K562 (cell line): ENCODE data around the gene CMBL. TPM values are rescaled to one million over a fixed set of nuclear protein-coding genes. Genes with fewer than 3 reads are reported as not detected.
A peak's percentile ranks its signal among the peaks of the same experiment; 100 is the strongest.

Source experiments
- ATAC-seq: fragments of 200-7000 bp; cut with Tn5 transposase; 3 replicates; pipeline ENCODE4 v1.9.1; 2020; ENCODE audit warnings: moderate library complexity
- BruUV-seq: library from RNA; stranded (reverse); fragments of 400-500 nt; replicated peaks from 2 replicates; lab custom pipeline; 2021; lab: Mats Ljungman, UMichigan
- CTCF ChIA-PET: fragments of 300-600 bp; formaldehyde crosslinking; extraction: SDS; loops from one replicate; lab custom pipeline; 2021; ENCODE audit warnings: low intra/inter-chr PET ratio; lab: Yijun Ruan, JAX
- POLR2A ChIA-PET: fragments of 300-600, 350-650 bp; sonication (Branson Sonifier 250); formaldehyde crosslinking; extraction: SDS; loops from one replicate; lab custom pipeline; 2021; ENCODE audit warnings: antibody characterized with exemption, inconsistent platforms; lab: Yijun Ruan, JAX
- DNase-seq, 4 experiments: peaks; one replicate each; pipeline versions ENCODE4 v3.0.0 to v3.0.0-alpha.2; 2011 to 2018; ENCODE audit warnings: low spot score in 3 of 4, mixed read lengths in 3 of 4; ENCODE audit errors: extremely low read depth in 1 of 4
- FAIRE-seq: peaks from 2 replicates; lab custom pipeline; 2011; peaks lifted over from hg19 to GRCh38; lab: Jason Lieb, UNC
- H2AFZ ChIP-seq: 2 replicates; pipeline ENCODE4 v1.6.0; 2011; ENCODE audit warnings: low read depth, low read length, control low read depth, inconsistent platforms
- H3K27ac ChIP-seq: fragments of 200-600 bp; 3 replicates; pipeline ENCODE4 v1.8.0; 2011; ENCODE audit warnings: low read depth, mild to moderate bottlenecking, control low read depth, inconsistent platforms, low read length, moderate library complexity, mixed read lengths; ENCODE audit errors: extremely low read depth
- H3K27me3 ChIP-seq, 2 experiments: fragments of 300-600 bp in 1 of 2; 2 replicates in 1 of 2; 3 replicates in 1 of 2; pipeline versions ENCODE4 v1.6.0 to v1.8.0; 2011; ENCODE audit warnings: inconsistent platforms in 2 of 2, low read length in 2 of 2, mild to moderate bottlenecking in 1 of 2, mixed read lengths in 1 of 2, moderate library complexity in 1 of 2; ENCODE audit not compliant: control insufficient read depth in 2 of 2, insufficient read depth in 2 of 2
- H3K36me3 ChIP-seq: fragments of 300-600 bp; 3 replicates; pipeline ENCODE4 v1.8.0; 2011; ENCODE audit warnings: mild to moderate bottlenecking, low read length, inconsistent platforms; ENCODE audit not compliant: control insufficient read depth, insufficient read depth
- H3K4me1 ChIP-seq, 2 experiments: fragments of 200-600 bp in 1 of 2; replicated peaks in 1 of 2; 2 replicates in 1 of 2; 3 replicates in 1 of 2; pipeline versions ENCODE4 v1.5.1 to v1.8.0; 2011; ENCODE audit warnings: inconsistent platforms in 2 of 2, low read length in 2 of 2, mild to moderate bottlenecking in 1 of 2, mixed read lengths in 1 of 2, moderate library complexity in 1 of 2; ENCODE audit not compliant: control insufficient read depth in 2 of 2, insufficient read depth in 2 of 2
- H3K4me2 ChIP-seq: 2 replicates; pipeline ENCODE4 v1.6.1; 2011; ENCODE audit warnings: low read length, control low read depth, inconsistent platforms, mixed read lengths; ENCODE audit not compliant: insufficient read depth
- H3K4me3 ChIP-seq: fragments of 200-600 bp; sonication (generic), shearing (Covaris generic); 2 replicates; pipeline ENCODE4 v1.5.1; 2016; ENCODE audit warnings: control low read depth, inconsistent platforms
- H3K79me2 ChIP-seq: fragments of 200-600 bp; 3 replicates; pipeline ENCODE4 v1.8.0; 2011; ENCODE audit warnings: low read length, inconsistent platforms; ENCODE audit not compliant: control insufficient read depth, insufficient read depth
- H3K9ac ChIP-seq, 2 experiments: 2 replicates each; pipeline versions ENCODE4 v1.6.0 to v1.6.1; 2011; ENCODE audit warnings: low read depth in 2 of 2, low read length in 2 of 2, control low read depth in 1 of 2, inconsistent platforms in 1 of 2, mild to moderate bottlenecking in 1 of 2, mixed read lengths in 1 of 2; ENCODE audit not compliant: insufficient read depth in 1 of 2
- H3K9me1 ChIP-seq: one replicate; pipeline ENCODE4 v1.6.0; 2011; ENCODE audit warnings: inconsistent platforms, mild to moderate bottlenecking, low read length, moderate library complexity; ENCODE audit not compliant: control insufficient read depth, insufficient read depth
- H3K9me3 ChIP-seq: replicated peaks from 2 replicates; pipeline ENCODE4 v1.5.1; 2011; ENCODE audit warnings: low read depth, low read length, inconsistent platforms; ENCODE audit not compliant: control insufficient read depth, insufficient read depth
- H4K20me1 ChIP-seq: replicated peaks from 2 replicates; pipeline ENCODE4 v1.6.1; 2011; ENCODE audit warnings: low read length, inconsistent platforms, mixed read lengths; ENCODE audit not compliant: control insufficient read depth, insufficient read depth
- ARID4B ChIP-seq: sonication (generic); formaldehyde crosslinking; IDR thresholded peaks from 2 replicates; pipeline ENCODE4 v1.8.0; 2022; ENCODE audit warnings: mild to moderate bottlenecking, missing genetic modification reagents
- DEAF1 ChIP-seq: fragments of 450-650 bp; formaldehyde crosslinking; IDR thresholded peaks from 2 replicates; pipeline ENCODE4 v1.4.0; 2020; ENCODE audit warnings: mild to moderate bottlenecking, moderate library complexity
- GABPB1 ChIP-seq: sonication (generic); formaldehyde crosslinking; IDR thresholded peaks from 2 replicates; pipeline ENCODE4 v1.8.0; 2022; ENCODE audit warnings: mild to moderate bottlenecking, missing genetic modification reagents
- KDM1A ChIP-seq, 2 experiments: fragments of 450-650 bp; IDR thresholded peaks; 2 replicates each; pipeline ENCODE4 v1.6.1; 2016; ENCODE audit warnings: mild to moderate bottlenecking in 2 of 2
- WGBS: fragments of 100-300 bp; shearing (Covaris generic); methylation state at CpG from one replicate; pipeline ENCODE4 v1.1.6; 2016; ENCODE audit warnings: low coverage, mixed read lengths; ENCODE audit not compliant: insufficient coverage; ENCODE audit errors: missing lambda C conversion rate; 5-methylcytosine and 5-hydroxymethylcytosine counted together
- in situ Hi-C: fragments of 300-500 bp; cut with MboI; formaldehyde crosslinking; loops from 4 replicates; pipeline ENCODE4 v1.15.0; 2018; ENCODE audit warnings: inconsistent platforms, mixed read lengths
- intact Hi-C: fragments of 100-400 bp; cut with micrococcal nuclease; formaldehyde crosslinking; loops from 2 replicates; pipeline ENCODE4 v1.14.2; 2022
- polyA plus RNA-seq, 8 experiments: library from polyadenylated mRNA; depleted of rRNA in 4 of 8; stranded (reverse) in 5 of 8; unstranded in 3 of 8; fragments of >200 nt; fragmentation: Nextera tagmentation in 2 of 8; fragmentation: Illumina TruSeq in 1 of 8; extraction: Ambion mirVana in 2 of 8; extraction: Trizol in 1 of 8; gene quantifications; 2 replicates each; pipeline versions ENCODE4 v1.2.1 to v1.2.3, GENCODE V29; 2011 to 2014; ENCODE audit warnings: inconsistent platforms in 1 of 8, missing spikeins in 1 of 8
- total RNA-seq, 7 experiments: library from RNA; depleted of rRNA in 6 of 7; stranded (reverse); fragments of >200 nt in 6 of 7; fragmentation: Illumina TruSeq in 2 of 7; extraction: Trizol in 2 of 7; gene quantifications; 2 replicates each; pipeline versions ENCODE4 v1.2.1 to v1.2.3, GENCODE V29; 2011 to 2021; ENCODE audit warnings: low replicate concordance in 1 of 7
- TF ChIP-seq, protein P1 (sequence below): fragments of 450-650 bp; IDR thresholded peaks from 2 replicates; pipeline ENCODE4 v1.6.1; 2016; ENCODE audit warnings: low read depth, mild to moderate bottlenecking, moderate library complexity
- TF ChIP-seq, protein P2 (sequence below), 2 experiments: fragments of 450-650 bp; IDR thresholded peaks; 2 replicates each; pipeline ENCODE4 v1.6.1; 2016; ENCODE audit warnings: mild to moderate bottlenecking in 2 of 2, borderline replicate concordance in 1 of 2, low read depth in 1 of 2, moderate library complexity in 1 of 2

CMBL gene
- total and polyA plus RNA-seq, 9 of the 15 experiments (the other 6 are each of a cell fraction or from before 2014, with no cell fraction given): 22.6 to 192 (median 71.1) TPM

- no TSS peak for BruUV-seq
- ATAC-seq (no peak), DNase-seq (no peak), FAIRE-seq (no peak)
- 40% methylated on average over 8 of the region's 8 CpGs for WGBS
- Histone ChIP-seq H3K9ac (no peak overlapping the region), H4K20me1 (peaks cover 40% of the 10 kb centered on the region), H3K4me1 (peaks cover 0 to 9% of the 10 kb centered on the region in 2 experiments; a peak in 3 of 5 replicates), H3K36me3 (peaks cover 99% of the 10 kb centered on the region), H3K9me1 (peaks cover 10% of the 10 kb centered on the region), H3K27me3 (no peaks in the 10 kb centered on the region), H3K9me3 (no peaks in the 10 kb centered on the region), H3K4me3 (no peak overlapping the region), H2AFZ (no peak overlapping the region), H3K79me2 (peaks cover 66% of the 10 kb centered on the region), H3K27ac (no peak overlapping the region), H3K4me2 (no peak overlapping the region)
- ChIA-PET CTCF (no interaction called here), POLR2A (interaction anchor here (1.0 to 2.0 kb wide), 2 partner anchors 11 to 210 kb away, joined by 3 to 6 read pairs; no protein-coding TSS in a partner anchor)
- in situ Hi-C loops (no loop called here), intact Hi-C loops (no loop called here)
- no peak for TF ChIP-seq GABPB1 (CRISPR knock-in tag)
- no peak for TF ChIP-seq ARID4B (CRISPR knock-in tag)
- peak; percentile 53 to 60; a peak in 2 of 4 replicates for TF ChIP-seq KDM1A (IDR thresholded peaks at IDR 0.05)
- TF ChIP-seq, protein P1, sequence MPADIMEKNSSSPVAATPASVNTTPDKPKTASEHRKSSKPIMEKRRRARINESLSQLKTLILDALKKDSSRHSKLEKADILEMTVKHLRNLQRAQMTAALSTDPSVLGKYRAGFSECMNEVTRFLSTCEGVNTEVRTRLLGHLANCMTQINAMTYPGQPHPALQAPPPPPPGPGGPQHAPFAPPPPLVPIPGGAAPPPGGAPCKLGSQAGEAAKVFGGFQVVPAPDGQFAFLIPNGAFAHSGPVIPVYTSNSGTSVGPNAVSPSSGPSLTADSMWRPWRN: no peak
- TF ChIP-seq, protein P2, sequence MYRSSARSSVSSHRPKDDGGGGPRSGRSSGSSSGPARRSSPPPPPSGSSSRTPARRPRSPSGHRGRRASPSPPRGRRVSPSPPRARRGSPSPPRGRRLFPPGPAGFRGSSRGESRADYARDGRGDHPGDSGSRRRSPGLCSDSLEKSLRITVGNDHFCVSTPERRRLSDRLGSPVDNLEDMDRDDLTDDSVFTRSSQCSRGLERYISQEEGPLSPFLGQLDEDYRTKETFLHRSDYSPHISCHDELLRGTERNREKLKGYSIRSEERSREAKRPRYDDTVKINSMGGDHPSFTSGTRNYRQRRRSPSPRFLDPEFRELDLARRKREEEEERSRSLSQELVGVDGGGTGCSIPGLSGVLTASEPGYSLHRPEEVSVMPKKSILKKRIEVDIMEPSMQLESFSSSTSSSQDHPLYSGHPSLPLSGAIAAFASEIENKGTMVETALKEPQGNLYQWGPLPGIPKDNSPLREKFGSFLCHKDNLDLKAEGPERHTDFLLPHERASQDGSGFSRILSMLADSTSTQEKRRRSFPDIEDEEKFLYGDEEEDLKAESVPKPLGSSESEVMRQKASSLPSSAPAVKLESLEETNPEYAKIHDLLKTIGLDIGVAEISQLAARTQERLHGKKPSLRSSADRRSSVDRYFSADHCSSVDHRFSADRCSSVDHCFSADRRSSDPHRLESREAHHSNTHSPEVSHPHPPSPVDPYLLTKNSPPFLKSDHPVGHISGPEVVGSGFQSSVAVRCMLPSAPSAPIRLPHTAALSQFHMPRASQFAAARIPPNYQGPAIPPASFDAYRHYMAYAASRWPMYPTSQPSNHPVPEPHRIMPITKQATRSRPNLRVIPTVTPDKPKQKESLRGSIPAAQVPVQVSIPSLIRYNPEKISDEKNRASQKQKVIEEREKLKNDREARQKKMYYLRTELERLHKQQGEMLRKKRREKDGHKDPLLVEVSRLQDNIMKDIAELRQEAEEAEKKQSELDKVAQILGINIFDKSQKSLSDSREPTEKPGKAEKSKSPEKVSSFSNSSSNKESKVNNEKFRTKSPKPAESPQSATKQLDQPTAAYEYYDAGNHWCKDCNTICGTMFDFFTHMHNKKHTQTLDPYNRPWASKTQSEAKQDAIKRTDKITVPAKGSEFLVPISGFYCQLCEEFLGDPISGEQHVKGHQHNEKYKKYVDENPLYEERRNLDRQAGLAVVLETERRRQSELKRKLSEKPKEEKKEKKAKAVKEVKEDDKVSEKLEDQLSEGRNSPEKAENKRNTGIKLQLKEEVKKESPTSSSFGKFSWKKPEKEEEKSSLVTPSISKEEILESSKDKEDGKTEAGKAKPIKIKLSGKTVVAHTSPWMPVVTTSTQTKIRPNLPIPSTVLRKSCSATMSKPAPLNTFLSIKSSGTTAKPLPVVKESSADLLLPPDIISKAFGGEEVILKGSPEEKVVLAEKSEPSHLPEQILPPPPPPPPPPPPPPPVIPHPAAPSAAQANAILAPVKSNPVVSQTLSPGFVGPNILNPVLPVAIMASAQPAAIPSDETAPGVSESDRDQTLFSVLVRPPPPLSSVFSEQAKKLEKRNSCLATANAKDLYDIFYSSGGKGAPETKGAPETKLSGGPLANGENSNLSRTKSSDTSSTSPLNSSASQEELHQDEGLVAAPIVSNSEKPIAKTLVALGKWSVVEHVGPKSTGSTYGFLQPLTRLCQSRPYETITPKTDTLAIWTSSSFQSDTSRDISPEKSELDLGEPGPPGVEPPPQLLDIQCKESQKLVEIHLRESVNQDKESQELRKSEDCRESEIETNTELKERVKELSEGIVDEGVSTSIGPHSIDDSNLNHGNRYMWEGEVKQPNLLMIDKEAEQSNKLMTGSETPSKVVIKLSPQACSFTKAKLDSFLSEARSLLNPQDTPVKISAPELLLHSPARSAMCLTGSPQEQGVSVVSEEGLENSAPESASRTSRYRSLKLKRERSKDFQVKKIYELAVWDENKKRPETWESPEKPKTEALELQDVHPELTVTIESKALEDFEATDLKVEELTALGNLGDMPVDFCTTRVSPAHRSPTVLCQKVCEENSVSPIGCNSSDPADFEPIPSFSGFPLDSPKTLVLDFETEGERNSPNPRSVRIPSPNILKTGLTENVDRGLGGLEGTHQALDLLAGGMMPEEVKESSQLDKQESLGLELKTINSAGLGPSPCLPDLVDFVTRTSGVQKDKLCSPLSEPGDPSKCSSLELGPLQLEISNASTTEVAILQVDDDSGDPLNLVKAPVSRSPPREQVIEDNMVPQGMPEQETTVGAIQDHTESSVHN (IDR thresholded peaks at IDR 0.05; ENCODE audit: borderline replicate concordance in 1 of 2, low read depth in 1 of 2): no peak
- no peak for TF ChIP-seq DEAF1 (CRISPR knock-in tag)
Measured at GRCh38 chr5:10257870-10258269, 49.8 kb downstream of the CMBL start.
